ENCODE measurements around the gene ZNF569.
"Not testable (repeated sequence)": the region's sequence is repeated elsewhere in the genome, so short reads cannot be mapped to it uniquely, and the experiment has no call there.

The ZNF569 gene

GRCh38 chr19:37391399-37391798 is 75.8 kb downstream of the ZNF569 start:
- DNase-seq: not testable (repeated sequence)

- DNase-seq: no peak
Measured at GRCh38 chr19:37389234-37389633, 78.0 kb downstream of the ZNF569 start.

DNA sequence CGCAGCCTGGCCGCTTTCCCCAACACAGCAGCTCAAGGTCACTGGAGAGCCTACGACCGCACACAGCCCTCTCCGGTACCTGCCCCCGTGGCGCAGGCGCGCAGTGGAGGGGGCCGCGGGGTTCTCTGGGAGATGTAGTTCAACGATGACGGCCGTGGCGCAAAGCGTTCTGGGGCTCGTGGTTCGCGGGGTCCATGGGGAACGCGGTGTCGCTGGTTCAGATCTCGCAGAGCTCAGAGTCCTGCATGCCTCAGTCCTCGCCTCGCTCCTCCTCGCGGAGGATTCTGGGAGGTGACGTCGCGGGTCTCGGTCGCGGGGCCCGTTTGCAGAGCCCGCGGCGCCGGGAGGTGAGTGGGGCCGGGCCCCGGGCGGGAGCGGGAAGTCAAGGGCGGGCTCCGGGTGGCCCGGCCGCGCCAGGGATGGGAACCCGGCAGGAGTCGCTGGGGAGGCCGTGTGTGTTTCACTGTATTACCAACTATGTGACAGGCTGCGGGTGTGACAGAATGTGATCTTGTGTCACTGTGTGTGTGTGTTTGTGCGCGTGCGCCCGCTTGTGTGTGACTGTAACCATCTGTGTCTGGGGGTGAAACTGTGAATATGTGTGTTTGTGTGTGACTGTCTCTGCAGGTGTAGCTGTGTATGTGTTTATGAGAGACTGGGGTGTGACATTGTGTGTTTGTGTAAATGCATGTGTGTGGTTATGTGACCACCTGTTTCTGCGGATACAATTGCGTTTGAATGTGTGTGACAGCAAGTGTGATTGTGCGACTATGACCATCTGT is 96.2 kb downstream of the ZNF569 start, which contains the start of gene ZNF527:
Gene ZNF527, plus strand, starts transcription at position 220 of the 782 bp plus-strand sequence. CDS start 3,100 bp downstream, outside the sequence.
- peak; percentile 91 to 97 for DNase-seq

DNA sequence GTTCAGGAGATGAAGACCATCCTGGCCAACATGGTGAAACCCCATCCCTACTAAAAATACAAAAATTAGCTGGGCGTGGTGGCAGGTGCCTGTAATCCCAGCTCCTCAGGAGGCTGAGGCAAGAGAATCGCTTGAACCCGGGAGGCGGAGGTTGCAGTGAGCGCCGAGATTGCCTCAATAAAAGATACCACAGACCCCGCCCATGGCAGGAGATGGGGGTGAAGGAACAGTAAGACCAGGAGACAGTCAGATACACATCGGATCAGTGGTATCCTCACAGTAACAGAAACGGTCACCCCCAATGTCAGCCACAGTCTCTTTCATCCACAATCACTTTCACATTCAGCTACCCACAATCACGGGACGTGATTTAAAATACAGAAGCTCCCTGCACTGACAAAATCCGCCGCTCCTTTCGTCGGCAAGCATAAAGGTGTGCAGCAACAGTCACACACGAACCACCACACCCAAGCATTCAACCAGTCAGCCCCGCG is 96.8 kb downstream of the ZNF569 start:
- peak in 1 of 2 experiments; percentile 13 for DNase-seq

GRCh38 chr19:37362733-37363132 is 104.5 kb downstream of the ZNF569 start:
- DNase-seq: peak in 1 of 2 experiments; percentile 1

GRCh38 chr19:37361994-37362393 is 105.2 kb downstream of the ZNF569 start:
- no peak for DNase-seq
